HG02943 (cell line): ENCODE measurements around the gene KCNK6.

Source experiments
- ATAC-seq: cut with Tn5 transposase; IDR thresholded peaks from one replicate; pipeline ENCODE4 v1.9.1; 2021; ENCODE audit warnings: mild to moderate bottlenecking, low read depth, moderate library complexity; ENCODE audit not compliant: unreplicated experiment

KCNK6 gene

DNA sequence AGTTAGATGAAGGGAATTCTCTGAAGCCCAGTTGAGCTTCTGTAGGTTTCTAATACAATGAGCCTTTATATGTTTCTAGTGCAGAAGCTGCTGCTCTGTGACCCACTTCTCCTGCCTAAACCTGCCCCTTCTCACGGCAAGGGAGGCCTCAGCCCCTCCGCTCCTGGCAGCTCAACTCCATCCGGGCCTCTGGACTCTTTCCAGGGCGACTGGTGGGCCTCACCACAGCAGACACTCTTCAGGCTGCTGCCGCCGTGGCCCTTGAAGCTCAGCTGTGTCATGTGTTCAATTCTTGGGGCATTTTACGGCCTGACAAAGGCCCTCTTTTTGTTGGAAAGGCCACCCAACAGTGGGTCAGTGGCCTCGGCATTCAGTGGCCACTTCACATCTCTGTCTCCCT is 25.6 kb upstream of the KCNK6 start:
- ATAC-seq = no peak

DNA sequence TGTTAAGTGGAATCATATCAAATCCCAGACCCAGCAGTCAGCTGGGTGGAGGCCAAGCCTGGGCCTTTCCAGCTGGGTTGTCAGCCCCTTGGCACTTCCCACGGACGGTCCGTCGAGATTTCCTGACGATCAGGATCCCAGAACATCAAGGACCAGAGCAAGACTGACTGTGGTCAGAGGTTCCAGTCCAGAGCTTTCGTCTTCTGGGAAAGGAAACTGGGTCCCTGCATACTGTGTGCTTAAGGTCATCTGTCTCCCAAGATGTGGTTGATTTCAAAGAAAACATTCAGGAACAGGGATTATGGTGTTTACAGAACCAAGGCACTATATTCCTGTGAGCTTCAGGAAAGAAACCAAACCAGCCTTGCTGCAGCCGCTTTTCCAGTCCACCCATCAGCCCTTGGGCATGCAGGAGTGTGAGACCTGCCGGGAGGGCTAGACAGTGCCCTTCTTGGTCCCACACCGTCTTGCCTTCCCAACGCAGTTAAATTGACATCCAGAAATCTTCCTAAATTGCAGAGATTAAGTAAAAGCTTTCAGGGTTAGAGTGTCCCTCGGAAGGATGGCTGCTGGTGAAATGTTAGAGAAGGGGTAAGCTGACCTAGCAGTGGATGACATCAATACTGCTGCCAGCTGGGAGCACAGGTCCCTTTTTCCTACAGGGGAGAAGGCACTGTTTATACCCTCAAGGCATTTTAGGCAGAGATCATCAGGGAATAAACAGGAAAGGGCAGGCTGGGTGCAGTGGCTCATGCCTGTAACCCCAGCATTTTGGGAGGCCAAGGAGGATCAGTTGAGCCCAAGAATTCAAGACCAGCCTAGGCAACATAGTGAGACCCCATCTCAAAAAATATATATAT is 20.6 kb upstream of the KCNK6 start:
- no peak for ATAC-seq

DNA sequence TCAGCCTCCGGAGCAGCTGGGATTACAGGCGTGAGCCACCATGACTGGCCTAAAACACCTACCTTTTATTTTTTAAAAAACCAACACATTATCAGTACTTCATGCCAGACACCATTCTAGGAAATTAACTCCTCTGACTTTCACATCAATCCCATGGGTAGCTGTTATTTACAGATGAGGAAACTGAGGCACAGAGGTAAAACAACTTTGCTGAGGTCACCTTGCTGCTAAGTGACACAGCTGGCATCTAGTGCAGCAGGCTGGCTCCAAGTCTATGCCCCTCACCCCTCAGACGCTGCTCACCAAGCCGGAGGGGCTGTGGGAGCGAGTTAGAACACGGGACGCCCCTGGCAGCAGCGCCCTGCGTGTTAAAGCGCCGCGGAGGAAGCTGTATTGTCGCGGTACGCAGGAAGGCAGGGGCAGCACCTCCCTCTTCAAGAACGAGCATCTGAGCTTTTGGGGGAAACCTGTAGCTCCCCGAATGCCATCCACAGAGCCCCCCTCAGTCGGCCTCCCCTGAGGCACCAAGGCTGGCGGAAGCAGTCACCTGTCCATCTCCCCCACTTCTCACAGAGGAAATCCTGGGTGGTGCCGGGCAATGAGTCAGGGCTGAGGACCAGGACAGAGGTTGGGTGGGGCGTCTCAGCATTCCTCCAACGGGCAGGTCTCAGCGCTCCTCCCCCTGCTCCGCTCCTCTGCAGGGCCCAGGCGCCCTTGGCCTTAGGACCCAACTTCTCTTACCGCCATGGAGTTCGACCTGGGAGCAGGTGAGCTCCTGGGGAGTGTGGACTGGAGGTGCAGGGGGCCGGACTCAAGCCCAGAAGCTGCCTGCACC is 15.9 kb upstream of the KCNK6 start, which contains the start of gene C19orf33:
C19orf33 (plus strand) TSS at position 735 of the 835 bp plus-strand sequence; CDS start at position 746, 11 bp downstream.
- no peak for ATAC-seq

DNA sequence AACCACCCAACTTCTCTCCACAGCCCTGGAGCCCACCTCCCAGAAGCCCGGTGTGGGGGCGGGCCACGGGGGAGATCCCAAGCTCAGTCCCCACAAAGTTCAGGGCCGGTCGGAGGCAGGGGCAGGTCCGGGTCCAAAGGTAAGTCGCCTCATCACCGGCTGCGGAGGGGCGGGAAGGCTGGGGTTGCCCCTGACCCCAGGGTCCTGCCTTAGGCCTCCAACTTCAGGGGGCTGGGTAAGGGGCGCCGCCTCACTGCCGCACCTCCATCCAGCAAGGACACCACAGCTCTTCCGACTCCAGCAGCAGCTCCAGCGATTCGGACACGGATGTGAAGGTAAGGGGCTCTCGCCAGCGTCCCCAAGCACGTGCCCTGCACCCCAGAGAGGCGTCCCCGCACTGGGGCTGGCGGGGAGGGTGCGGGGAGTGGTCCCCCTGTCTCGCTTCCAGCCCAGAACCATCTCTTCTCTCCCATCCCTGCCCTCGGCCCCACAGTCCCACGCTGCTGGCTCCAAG is 15.2 kb upstream of the KCNK6 start:
- no peak for ATAC-seq

DNA sequence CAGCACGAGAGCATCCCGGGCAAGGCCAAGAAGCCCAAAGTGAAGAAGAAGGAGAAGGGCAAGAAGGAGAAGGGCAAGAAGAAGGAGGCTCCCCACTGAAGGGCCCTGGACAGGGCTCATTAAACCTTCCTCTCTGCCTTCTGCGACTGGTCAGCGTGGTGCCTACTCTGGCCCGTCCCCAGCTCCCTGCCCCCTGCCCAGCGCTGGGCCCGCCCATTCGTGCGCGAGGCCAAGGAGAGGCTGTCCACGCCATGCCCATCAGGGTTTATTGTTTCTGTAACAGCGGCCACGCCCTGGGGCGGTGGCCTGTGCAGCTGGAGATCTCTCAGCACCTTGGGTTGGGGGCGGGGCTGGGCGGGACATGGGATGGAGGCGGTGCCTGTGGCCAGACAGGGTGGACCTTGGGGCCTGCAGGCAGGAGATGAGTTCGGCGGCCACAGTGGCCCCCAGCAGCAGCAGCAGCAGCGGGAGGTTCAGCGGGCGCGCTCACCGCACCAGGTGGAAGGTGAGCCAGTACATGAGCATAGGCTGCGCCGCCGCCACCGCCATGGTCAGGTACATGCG is 14.7 kb upstream of the KCNK6 start:
- no peak for ATAC-seq

DNA sequence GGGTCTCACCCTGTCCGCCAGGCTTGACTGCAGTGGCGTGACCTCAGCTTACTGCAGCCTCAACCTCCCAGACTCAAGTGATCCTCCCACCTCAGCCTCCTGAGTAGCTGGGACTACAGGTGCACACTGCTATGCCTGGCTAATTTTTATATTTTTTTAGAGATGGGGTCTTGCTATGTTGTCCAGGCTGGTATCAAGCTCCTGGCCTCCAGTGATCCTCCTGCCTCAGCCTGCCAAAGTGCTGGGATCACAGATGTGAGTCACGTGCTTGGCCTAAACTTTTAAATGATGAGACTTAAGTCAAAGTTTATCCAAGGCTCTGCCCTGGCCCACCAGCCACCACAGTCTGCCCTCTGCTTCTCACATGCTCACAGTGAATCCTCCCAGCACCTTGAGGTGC is 13.4 kb upstream of the KCNK6 start:
- no peak for ATAC-seq

DNA sequence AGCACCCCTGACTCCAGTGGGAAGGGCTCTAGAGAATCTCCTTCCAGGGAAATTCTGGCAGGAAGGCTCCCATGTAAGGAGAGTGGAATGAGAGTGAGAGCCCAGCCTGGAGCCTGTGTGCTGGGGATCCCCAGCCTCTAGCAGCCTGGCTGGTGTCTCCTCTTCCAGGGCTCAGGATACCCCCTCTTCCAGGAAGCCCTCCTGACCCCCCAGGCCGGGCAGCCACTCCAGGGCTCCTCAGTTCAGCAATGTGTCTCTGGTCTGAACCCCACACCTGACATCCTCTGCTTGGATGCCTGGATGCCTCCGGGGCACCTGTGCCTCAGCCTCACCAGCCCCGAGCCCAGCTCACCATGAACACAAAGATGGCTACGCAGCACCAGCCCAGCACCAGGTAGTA is 12.6 kb upstream of the KCNK6 start:
- ATAC-seq = no peak

DNA sequence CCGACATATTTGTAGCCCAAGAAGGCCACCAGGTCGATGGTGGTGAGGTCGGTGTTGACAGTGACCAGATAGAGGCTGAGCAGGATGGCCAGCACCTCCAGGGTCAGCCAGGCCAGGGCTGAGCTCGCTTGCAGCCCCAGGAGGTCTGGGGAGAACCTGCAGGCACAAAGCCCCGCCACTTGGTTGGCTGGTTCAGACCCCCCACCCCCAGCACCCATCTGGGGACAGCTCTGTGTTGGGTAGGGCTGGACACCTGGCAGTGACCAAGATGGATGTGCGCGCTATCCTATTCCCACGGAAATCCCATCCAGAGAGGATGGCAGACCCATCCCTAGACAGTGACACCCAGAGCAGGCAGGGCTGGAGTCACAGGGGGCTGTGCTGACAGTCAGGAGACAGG is 12.0 kb upstream of the KCNK6 start:
- no peak for ATAC-seq

DNA sequence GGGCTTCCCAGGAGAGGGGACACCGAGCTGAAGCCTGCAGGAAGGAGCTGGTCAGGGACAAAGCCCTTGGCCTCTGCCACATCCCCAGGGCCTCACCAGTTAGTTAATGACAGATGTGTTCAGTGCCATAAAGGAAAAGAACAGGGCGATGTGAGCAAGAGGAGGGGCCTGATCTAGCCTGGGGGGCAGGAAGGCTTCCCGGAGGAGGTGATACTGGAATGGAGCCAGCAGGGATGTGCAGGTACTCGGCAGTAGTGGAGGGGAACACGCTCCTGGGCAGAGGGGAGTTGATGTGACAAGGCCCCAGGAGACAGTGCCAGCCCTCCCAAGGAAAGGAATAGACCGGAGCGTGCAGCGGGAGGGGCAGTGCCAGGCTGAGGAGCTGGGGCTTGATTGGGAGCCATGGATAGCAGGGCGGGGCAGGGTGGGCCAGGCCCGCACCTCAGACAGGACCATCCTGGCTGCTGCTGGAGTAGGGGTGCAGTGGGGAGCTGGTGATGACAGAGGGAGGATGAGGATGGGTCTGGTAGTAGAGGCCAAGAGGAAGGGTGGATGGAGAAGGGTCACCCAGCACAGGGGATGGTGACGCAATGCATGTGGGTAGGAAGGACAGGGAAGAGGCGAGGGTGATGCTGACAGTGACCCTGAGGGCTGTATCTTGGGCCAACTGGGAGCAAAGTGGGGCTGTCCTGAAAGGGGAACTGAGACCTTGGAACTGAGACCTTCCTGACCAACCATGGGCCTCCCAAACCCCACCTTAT is 11.5 kb upstream of the KCNK6 start:
- no peak for ATAC-seq

DNA sequence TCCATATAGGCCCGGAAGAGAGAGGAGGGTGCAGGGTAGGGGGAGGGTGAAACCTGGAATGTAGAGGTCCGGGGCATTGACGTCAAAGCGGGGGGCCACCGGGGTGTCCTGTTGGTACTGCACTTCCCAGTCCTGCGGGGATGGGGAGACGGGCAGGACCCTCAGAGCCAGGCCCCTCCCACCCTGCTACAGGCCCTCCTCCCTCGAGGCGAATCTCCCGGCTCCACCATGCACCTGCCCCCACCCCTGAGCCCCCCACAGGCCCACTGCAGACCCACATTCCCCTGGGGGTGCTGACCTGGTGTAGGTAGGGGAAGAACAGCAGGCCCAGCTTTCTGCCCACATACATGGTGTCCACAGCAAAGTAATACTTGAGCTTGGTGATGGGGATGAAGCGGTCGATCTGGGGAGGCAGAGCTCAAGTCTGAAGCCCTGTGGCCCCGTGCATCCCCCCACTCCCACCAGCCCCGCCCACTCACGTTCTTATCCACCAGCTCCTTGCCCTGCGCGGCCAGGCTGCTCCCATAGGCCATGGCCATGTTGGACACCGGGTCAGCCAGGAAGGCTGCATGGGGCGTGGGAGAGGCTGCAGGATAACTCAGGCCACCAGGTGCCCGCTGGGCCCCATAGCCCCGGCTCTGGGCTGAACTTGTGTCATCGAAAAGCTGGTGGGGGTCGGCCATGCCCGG is 10.6 kb upstream of the KCNK6 start:
- no peak for ATAC-seq

DNA sequence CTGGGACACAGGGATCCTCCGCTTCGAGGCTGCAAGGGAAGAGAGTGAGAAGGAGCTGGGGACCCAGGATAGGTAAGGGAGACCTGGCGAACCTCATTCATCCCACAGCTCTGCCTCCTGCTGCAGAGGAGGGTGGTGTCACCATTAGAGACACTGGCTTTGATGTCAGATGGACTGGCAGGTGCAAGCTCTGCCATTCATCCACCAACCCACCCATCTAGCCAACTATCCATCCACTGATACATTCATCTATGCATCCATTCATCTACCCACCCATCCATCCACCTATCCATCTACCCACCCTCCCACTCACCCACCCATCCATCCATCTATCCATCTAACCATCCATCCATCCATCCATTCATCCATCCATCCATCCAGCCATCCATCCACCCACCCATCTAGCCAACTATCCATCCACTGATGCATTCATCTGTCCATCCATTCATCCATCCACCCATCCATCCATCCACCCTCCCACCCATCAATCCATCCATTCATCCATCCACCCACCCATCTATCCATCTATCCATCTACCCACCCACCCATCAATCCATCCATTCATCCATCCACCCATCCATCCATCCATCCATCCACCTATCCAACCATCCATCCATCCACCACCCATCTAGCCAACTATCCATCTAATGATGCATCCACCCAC is 9.9 kb upstream of the KCNK6 start:
- no peak for ATAC-seq

DNA sequence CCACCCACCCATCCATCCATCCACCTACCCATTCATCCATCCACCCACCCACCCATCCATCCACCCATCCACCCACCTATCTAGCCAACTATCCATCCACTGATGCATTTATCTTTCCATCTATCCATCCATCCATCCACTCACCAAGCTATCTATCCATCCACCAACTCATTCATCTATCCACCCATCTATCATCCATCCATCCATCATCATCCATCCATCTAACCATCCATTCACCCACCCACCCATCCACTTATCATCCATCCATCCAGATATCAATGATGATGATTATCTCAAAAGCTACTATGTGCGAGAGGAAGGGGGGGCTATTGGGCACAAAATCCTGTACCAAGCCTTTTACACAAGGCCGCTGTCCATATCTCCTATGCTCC is 9.4 kb upstream of the KCNK6 start:
- no peak for ATAC-seq

DNA sequence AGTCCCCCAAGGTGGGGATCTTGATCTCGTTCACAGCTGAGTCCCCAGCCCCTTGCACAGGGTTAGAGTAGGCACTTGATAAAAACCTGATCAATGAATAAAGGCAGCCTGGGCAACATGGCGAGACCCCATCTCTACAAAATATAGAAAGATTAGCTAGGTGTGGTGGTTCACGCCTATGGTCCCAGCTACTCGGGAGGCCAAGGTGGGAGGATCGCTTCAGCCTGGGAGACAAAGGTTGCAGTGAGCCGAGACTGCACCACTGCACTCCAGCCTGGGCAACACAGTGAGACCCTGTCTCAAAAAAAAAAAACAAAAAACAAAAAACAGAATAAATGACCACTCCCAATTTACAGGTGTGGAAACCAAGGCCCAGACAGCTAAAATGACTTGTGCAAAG is 8.7 kb upstream of the KCNK6 start:
- no peak for ATAC-seq

DNA sequence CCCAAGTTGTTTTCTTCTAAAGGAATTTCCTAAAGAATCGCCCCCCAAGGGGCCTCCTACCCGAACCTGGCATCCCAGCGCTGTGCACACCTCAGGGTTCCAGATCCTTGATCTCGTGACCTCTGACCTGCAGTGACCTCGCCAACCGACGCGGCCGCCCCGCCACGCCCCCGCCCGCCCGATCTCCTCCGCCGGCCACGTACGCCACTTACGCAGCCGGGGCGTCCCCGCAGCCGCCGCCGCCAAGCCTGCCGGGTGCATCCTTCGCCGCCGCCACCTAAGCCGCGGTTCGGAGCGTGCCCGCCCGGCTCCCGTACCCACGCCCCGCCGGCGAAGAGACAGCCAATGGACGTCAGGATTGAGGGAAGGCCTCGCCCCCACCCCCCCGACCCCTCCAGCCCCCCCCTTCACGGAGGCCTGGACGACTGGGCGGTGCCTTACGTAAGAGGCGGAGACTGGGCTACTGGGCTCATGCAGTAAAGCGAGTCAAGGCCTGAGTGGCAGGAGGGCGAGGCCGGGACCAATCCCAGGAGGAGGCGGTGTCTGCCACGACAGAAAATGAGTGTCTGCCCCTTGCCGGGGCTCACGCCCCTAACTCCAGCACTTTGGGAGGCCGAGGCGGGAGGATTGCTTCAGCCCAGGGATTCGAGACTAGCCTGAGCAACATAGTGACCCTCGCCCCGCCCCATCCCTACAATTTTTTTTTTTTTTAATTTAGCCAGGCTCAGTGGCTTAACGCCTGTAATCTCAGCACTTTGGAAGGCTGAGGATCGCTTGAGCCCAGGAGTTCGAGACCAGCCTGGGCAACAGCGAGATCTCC is 3.8 kb upstream of the KCNK6 start, which contains the start of gene YIF1B:
YIF1B (minus strand) TSS at position 291 of the 820 bp plus-strand sequence; CDS start at position 261, 30 bp downstream.
- peak; percentile 83 for ATAC-seq

DNA sequence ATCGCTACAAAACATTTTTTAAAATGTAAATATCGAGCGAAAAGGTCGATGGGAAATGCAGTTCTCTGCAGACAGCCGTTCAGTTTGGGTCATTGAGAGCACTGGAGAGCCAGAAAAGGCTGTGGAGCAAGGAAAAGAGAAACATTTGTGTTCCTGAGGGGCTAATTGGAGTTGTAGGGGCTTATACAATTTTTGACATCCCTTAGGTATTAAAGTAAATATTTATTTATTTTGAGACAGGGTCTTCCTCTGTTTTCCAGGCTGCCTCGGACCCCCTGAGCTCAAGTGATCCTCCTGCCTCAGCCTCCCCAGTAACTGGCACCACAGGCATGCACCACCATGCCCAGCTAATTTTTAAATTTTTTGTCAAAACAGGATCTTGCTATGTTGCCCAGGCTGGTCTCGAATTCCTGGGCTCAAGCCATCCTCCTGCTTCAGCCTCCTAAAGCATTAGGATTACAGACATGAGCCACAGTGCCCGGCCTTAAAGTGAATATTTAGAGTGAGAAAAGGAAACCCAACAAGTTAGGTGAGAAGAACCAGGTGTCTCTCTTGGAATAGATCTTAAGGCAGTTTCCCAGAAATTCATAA is 3.1 kb upstream of the KCNK6 start:
- ATAC-seq = peak; percentile 10

DNA sequence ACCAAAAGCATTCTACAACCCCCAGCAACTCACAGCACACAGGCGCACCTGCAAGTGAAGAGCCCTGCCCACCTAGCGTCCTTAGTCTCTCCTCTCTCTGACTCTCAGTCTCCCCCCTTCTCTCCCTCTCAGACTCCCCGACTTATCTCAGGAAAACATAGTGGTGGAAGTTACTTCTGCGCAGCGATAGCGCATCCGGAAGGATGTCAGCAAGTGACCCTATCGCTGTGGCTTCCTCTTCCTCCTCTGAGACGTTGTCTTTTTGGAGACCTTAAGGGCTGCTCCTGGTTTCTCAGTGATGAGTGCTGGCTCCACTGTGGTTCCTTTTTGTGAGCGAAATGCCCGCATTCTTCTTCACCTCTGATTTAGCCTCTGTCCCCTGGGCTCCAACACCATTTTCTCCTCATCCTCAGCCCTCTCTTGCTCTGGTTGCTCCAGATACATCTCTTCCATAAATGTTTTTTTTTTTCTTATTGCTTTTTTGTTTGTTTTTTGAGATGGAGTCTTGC is 2.5 kb upstream of the KCNK6 start:
- ATAC-seq = no peak

DNA sequence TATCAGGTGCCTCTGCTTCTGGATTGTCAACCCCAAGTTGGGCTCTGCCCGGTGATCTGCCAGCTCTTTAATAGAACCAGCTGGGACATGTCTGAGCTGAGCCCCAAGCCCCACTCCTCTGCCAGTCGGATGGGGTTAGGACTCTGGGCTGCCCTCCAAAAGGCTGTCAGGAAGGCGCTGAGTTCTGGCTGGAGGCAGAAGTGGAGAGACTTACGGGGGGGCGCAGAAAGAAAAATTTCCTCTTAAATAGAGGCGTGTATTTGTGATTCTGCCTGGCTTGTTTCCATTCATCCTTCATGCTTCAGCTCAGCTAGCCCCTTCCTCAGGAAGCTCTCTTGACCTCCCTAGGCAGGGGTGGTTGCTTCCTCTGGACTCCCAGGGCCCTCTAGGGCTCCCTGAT is 985 bp upstream of the KCNK6 start:
- no peak for ATAC-seq

DNA sequence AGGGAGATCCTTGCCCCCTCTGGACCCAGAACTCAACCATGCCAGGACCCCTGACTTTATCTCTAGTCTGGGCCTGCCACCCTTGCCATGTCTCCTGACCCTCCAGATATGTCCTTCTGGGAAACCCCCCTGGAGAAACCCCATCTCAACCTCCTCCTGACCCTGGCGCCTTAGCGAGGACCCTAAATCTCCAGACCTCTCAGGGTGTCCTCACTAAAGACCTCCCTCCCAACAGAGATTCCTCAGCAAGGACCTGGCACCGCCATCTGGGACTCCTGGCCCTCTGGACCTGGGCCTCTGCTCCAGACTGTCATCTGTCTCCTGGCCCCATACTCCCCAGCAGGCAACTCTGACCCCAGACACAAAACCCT is 1.3 kb downstream of the KCNK6 start:
- ATAC-seq = no peak
